Mesendoderm (in vitro differentiated cells): ENCODE measurements around the gene HOXB9.

Experiments used
- DNase-seq: peaks from one replicate; pipeline ENCODE4 v3.0.0; 2013
- H2AK5ac ChIP-seq: 2 replicates; pipeline ENCODE4 v1.6.1; 2013; ENCODE audit warnings: low read length, inconsistent platforms
- H2BK120ac ChIP-seq: 2 replicates; pipeline ENCODE4 v1.6.1; 2013; ENCODE audit warnings: low read depth, mild to moderate bottlenecking, low read length, moderate library complexity, mixed read lengths
- H2BK15ac ChIP-seq: replicated peaks from 2 replicates; pipeline ENCODE4 v1.6.1; 2013; ENCODE audit warnings: low read depth, mild to moderate bottlenecking, moderate library complexity
- H2BK5ac ChIP-seq: 2 replicates; pipeline ENCODE4 v1.6.1; 2013; ENCODE audit warnings: low read length, inconsistent platforms
- H3K18ac ChIP-seq: 2 replicates; pipeline ENCODE4 v1.6.1; 2013; ENCODE audit warnings: mild to moderate bottlenecking, low read length, mixed read lengths
- H3K23ac ChIP-seq: one replicate; pipeline ENCODE4 v1.6.1; 2013; ENCODE audit warnings: low read length
- H3K27ac ChIP-seq: 2 replicates; pipeline ENCODE4 v1.5.1; 2013; ENCODE audit warnings: low read depth, mild to moderate bottlenecking, inconsistent platforms, low read length, moderate library complexity
- H3K27me3 ChIP-seq: 2 replicates; pipeline ENCODE4 v1.6.1; 2013; ENCODE audit warnings: low read length, control low read depth, mild to moderate bottlenecking, inconsistent platforms; ENCODE audit not compliant: insufficient read depth, poor library complexity
- H3K36me3 ChIP-seq: 2 replicates; pipeline ENCODE4 v1.6.1; 2013; ENCODE audit warnings: low read length, inconsistent platforms; ENCODE audit not compliant: control insufficient read depth, insufficient read depth
- H3K4ac ChIP-seq: one replicate; pipeline ENCODE4 v1.6.1; 2013; ENCODE audit warnings: low read depth, mild to moderate bottlenecking, low read length, moderate library complexity
- H3K4me1 ChIP-seq: 2 replicates; pipeline ENCODE4 v1.6.1; 2013; ENCODE audit warnings: low read depth, low read length, inconsistent platforms; ENCODE audit not compliant: control insufficient read depth
- H3K4me2 ChIP-seq: 2 replicates; pipeline ENCODE4 v1.6.1; 2013; ENCODE audit warnings: low read length
- H3K4me3 ChIP-seq: 2 replicates; pipeline ENCODE4 v1.5.1; 2013; ENCODE audit warnings: mild to moderate bottlenecking, low read length
- H3K56ac ChIP-seq: one replicate; pipeline ENCODE4 v1.6.1; 2013; ENCODE audit warnings: low read length
- H3K79me1 ChIP-seq: 2 replicates; pipeline ENCODE4 v1.6.1; 2013; ENCODE audit warnings: low read length, inconsistent platforms
- H3K79me2 ChIP-seq: 2 replicates; pipeline ENCODE4 v1.6.1; 2013; ENCODE audit warnings: mild to moderate bottlenecking, low read length; ENCODE audit not compliant: control insufficient read depth, insufficient read depth
- H3K9ac ChIP-seq: 2 replicates; pipeline ENCODE4 v1.6.1; 2013; ENCODE audit warnings: low read length, inconsistent platforms
- H4K5ac ChIP-seq: one replicate; pipeline ENCODE4 v1.6.1; 2013; ENCODE audit warnings: low read length
- H4K8ac ChIP-seq: one replicate; pipeline ENCODE4 v1.6.1; 2013; ENCODE audit warnings: low read depth, mild to moderate bottlenecking, control low read depth, low read length, moderate library complexity
- WGBS: extraction: QIAGEN DNeasy Blood & Tissue Kit; methylation state at CpG from one replicate; pipeline ENCODE4 v1.1.7; 2013; ENCODE audit warnings: low lambda C conversion rate, missing lambda C conversion rate; ENCODE audit not compliant: insufficient coverage; ENCODE audit errors: extremely low coverage; 5-methylcytosine and 5-hydroxymethylcytosine counted together

The HOXB9 gene

GRCh38 chr17:48617471-48618255 is 8.5 kb downstream of the HOXB9 start:
- Histone ChIP-seq H3K79me1 (no peaks in the 10 kb centered on the region), H3K4me2 (no peak overlapping the region), H3K36me3 (no peaks in the 10 kb centered on the region), H4K8ac (no peak overlapping the region), H3K4me1 (no peaks in the 10 kb centered on the region), H2BK5ac (no peak overlapping the region), H4K5ac (no peak overlapping the region), H3K23ac (peak overlapping the region; percentile 81), H3K9ac (no peak overlapping the region), H3K79me2 (no peaks in the 10 kb centered on the region), H2BK15ac (no peak overlapping the region), H3K4ac (no peak overlapping the region), H2AK5ac (no peak overlapping the region), H2BK120ac (no peak overlapping the region), H3K27ac (no peak overlapping the region), H3K56ac (no peak overlapping the region), H3K27me3 (peaks cover 90% of the 10 kb centered on the region), H3K18ac (no peak overlapping the region), H3K4me3 (no peak overlapping the region)
- WGBS = no CpG with 5 or more reads among the region's 43 CpGs
- DNase-seq = no peak

DNA sequence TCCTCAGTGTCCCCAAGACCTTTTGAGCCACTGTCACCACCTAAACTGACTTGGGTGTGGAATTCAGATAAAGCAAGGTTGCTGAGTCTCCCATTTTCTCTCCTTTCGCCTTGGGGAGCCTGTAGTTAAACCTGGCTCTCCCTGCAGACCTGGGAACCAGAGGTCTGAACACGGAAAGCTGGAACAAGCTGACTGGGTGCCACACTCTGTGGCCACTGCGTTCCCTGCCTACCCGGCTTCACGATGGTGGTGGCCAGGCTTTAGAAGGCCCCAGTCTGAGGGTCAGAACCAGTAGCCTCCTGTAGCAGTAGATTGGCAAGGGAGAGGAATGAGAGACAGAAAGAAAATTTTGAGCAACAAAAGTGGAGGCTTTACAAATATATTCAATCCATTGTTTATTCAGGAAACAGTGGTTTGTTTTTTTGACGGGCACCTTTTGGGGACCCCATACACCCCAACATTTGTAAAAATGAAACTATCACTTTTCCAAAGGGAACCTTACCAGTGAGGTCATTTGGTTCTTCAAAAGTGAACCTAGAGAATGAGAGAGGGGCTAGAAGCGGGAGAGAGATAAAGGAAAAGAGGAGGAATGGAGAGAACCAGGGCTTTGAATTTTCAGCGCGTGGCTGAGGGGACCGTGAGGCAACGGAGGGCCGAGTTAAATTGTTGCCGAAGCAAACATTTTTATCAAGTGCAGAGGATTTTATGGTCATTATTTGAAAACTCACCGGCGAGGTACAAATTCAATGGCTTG is 9.3 kb downstream of the HOXB9 start:
- H3K4me1 ChIP-seq = no peaks in the 10 kb centered on the region
- no peak overlapping the region for H2BK15ac ChIP-seq
- WGBS = no CpG with 5 or more reads among the region's 15 CpGs
- H4K5ac ChIP-seq = no peak overlapping the region
- H4K8ac ChIP-seq = no peak overlapping the region
- peaks cover 90% of the 10 kb centered on the region for H3K27me3 ChIP-seq
- no peak for DNase-seq
- H3K9ac ChIP-seq = no peak overlapping the region
- H3K4me2 ChIP-seq = no peak overlapping the region
- no peak overlapping the region for H3K27ac ChIP-seq
- no peak overlapping the region for H3K4ac ChIP-seq
- H3K36me3 ChIP-seq = no peaks in the 10 kb centered on the region
- H3K79me1 ChIP-seq = no peaks in the 10 kb centered on the region
- no peaks in the 10 kb centered on the region for H3K79me2 ChIP-seq
- no peak overlapping the region for H2AK5ac ChIP-seq
- no peak overlapping the region for H2BK5ac ChIP-seq
- no peak overlapping the region for H3K4me3 ChIP-seq
- H3K23ac ChIP-seq = no peak overlapping the region
- H2BK120ac ChIP-seq = no peak overlapping the region
- H3K56ac ChIP-seq = no peak overlapping the region
- H3K18ac ChIP-seq = no peak overlapping the region

DNA sequence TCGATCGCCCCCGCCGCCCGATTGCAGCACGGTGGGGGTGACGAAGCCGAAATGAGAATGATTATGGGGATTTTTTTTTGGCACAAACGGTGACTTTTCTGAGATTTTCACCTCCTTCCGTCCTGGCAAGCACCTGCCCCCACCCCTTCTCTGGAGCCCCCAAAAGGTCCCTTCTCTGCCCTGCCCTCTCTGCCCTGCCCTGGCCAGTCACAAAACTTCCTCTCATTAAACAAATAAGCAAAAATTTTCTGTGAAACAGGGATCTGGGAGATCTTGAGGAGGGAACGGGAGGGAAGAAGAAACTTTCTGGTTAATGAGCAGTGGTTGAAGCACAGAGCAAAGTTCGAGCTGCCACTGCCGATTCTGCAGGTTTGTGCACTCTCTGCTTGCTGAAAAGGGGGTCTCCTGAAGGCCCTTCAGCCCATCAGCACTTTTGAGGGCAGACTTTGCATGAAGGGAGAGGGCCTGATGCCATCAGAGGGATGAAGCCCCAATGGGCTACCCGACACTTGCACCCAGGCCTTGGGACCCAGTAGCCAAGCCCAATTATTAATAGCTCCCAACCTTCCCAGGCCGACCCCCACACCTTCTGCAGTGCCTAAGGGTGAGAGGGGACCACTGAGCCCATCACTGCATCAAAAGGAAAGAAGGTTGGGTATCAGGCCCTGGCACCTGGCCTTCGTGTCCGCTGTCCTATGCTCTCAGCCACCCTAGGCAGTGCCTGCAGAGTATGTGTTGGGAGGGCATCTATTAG is 10.0 kb downstream of the HOXB9 start:
- H4K5ac ChIP-seq = no peak overlapping the region
- no peak overlapping the region for H2BK15ac ChIP-seq
- H3K9ac ChIP-seq = no peak overlapping the region
- no peak overlapping the region for H2BK5ac ChIP-seq
- no peak overlapping the region for H3K23ac ChIP-seq
- H2AK5ac ChIP-seq = no peak overlapping the region
- no peaks in the 10 kb centered on the region for H3K79me2 ChIP-seq
- H2BK120ac ChIP-seq = no peak overlapping the region
- H3K36me3 ChIP-seq = no peaks in the 10 kb centered on the region
- H3K4me1 ChIP-seq = no peaks in the 10 kb centered on the region
- no peak overlapping the region for H3K4ac ChIP-seq
- WGBS = no CpG with 5 or more reads among the region's 17 CpGs
- DNase-seq = no peak
- no peak overlapping the region for H3K4me2 ChIP-seq
- H3K4me3 ChIP-seq = no peak overlapping the region
- no peak overlapping the region for H3K56ac ChIP-seq
- no peak overlapping the region for H3K27ac ChIP-seq
- H3K18ac ChIP-seq = no peak overlapping the region
- H3K27me3 ChIP-seq = peaks cover 89% of the 10 kb centered on the region
- no peaks in the 10 kb centered on the region for H3K79me1 ChIP-seq
- H4K8ac ChIP-seq = no peak overlapping the region

DNA sequence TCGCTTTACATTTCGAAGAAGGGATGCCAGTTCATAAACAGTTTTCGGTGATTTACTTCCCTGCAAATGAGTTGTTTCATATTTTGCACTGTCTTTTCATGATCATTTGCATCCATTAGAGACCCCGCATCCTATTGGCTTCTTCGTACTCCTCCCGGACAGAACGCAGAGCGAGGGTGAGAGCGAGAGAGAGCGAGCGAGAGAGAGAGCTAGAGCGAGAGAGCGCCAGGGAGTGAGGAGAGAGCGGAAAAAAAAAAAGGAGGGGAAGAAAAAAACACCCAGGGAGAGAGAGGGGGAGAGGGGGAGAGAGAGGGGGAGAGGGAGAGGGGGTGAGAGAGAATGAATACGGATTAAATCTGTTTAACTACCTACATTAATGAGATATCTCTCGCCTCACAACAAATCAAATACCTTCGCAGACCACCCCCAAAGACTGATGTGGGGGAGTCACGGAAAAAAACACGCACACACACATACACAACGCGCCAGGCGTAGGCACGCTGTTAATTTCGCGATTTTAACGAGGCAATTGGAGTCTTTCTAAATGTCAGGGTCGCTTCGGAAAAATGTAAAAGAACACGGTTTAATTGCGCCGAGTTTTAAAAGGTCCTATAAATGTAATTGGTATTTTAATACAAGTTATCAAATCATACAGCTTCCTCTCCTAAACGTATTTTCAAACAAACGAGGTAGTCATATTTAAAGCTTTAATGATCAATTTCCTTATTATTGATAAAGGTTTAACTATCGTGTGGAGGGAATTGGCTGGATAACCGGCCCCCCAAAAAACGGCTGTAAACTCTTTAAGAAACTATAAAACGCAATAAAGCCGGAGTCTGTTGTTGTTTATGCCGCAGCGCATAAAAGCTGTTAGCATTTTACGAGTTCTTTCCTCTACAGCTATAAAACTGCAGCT is 10.9 kb downstream of the HOXB9 start, which contains the start of gene HOXB8:
TSS of gene HOXB8 (minus strand) at position 246 of the 916 bp plus-strand sequence. CDS start 588 bp downstream, outside the sequence.
- peaks cover 89% of the 10 kb centered on the region for H3K27me3 ChIP-seq
- H3K36me3 ChIP-seq = no peaks in the 10 kb centered on the region
- H3K9ac ChIP-seq = peak within 1 kb of the TSS; percentile 21
- no peak within 1 kb of the TSS for H3K18ac ChIP-seq
- peak within 1 kb of the TSS; percentile 42 for H3K56ac ChIP-seq
- H2AK5ac ChIP-seq = no peak within 1 kb of the TSS
- H3K23ac ChIP-seq = peak within 1 kb of the TSS; percentile 94
- H3K4me1 ChIP-seq = no peaks in the 10 kb centered on the region
- H3K79me1 ChIP-seq = no peaks in the 10 kb centered on the region
- H4K5ac ChIP-seq = no peak within 1 kb of the TSS
- H2BK15ac ChIP-seq = no peak within 1 kb of the TSS
- no peak within 1 kb of the TSS for H2BK120ac ChIP-seq
- no peak within 1 kb of the TSS for H4K8ac ChIP-seq
- WGBS = no CpG with 5 or more reads among the region's 41 CpGs
- DNase-seq = no peak
- H3K4me2 ChIP-seq = peak within 1 kb of the TSS; percentile 50
- no peak within 1 kb of the TSS for H3K4me3 ChIP-seq
- H3K4ac ChIP-seq = no peak within 1 kb of the TSS
- H3K27ac ChIP-seq = no peak within 1 kb of the TSS
- no peak within 1 kb of the TSS for H2BK5ac ChIP-seq
- no peaks in the 10 kb centered on the region for H3K79me2 ChIP-seq
